HG03521 (cell line): Measurements from ENCODE around the gene CACNA1F.

Source experiments
- ATAC-seq: cut with Tn5 transposase; IDR thresholded peaks from one replicate; pipeline ENCODE4 v1.9.1; 2021; ENCODE audit warnings: mild to moderate bottlenecking, moderate library complexity; ENCODE audit not compliant: unreplicated experiment

The CACNA1F gene

DNA sequence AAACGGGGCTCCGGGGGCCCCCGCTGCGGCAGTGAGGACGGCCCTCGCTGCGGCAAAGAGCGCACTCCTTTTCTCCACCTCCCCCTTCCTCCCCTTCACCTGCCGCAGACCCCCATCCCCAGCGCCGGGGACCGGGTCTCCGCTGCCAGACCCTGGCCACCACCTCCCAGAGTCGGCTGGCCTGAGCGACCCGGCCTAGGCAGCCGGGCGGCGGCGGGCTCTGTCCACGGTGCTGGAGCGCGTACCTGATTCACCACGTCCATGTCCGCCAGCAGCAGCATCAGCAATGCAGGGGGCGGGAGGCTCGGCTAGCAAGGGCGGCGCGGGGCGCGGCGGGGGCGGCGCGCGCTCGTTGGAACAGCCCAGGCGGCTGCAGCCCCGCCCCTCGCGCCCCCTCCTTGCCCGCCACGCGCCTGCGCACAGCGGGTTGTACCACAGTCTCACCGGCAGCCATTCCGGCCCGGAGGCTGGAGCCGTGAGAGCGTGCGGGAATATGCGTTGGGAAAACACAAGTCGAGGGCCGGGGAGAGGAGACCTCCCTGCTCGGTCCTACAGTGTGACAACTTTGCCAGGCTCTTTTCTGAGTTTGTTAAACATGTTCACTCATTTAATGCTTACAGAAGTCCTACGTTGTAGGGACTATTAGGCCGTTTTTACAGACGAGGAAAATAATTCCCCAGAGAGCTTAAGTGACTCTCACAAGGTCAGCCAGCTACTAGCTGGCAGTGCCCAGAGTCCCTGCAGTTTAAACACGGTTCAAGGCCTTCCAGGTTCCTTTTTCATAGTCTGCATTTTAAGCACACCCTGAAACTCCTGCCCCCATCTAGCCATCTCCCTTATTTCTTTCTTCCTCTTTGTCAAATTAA, 33.0 kb downstream of the CACNA1F start, which contains the start of gene SYP:
Gene SYP, minus strand, starts transcription at position 288 of the 866 bp plus-strand sequence. Its CDS starts 7 bp downstream, at position 281.
- peak; percentile 98 for ATAC-seq

DNA sequence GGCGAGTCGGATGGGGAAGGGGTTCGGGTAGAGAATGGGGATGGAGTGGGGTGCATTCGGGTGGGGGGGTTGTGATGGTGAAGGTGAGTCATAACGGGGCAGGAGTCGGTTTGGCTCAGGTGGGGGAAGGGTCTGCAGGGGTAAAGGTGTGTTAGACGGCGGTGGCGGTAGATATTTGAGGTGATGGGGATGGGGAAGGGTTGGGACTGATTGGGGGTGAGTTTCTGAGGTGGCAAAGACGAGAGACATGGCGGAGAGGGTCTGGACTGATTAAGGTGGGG, 33.9 kb downstream of the CACNA1F start:
- ATAC-seq: no peak

DNA sequence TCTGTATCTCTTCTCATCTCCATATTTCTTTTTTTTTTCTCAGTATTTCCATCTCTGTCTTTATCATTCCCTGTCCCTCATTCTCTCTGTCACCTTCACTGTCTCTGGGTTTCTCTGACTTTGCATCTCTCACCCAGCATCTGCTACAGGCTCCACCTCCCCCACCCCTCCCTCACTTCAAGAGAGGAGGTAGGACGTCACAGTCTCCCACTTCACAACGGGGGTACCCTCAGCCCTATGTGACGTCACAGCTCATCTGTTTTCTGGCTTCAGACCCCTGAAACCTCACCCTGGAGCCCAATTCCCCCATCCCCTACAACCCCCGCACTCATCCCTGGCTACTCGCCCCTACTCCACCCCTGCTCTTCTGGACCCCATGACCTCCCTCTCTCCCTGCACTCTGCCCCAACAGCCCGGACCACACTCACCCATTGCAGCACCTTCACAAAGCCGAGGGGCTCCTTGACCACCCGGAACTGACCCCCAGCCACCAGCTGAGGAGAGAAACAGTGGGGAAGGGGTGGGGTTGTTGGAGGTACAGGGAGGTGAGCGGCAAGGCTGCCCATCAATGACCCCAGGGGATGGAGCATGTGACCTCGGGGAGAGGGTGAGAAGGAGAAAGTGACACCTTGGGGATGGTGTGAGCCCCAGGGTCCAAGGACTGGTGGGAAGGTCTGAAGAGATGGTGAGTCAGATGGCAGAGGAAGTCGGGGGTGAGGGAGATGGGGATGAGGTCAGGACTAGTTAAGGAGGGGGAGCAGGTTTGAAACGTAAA, 34.4 kb downstream of the CACNA1F start:
- ATAC-seq: no peak

DNA sequence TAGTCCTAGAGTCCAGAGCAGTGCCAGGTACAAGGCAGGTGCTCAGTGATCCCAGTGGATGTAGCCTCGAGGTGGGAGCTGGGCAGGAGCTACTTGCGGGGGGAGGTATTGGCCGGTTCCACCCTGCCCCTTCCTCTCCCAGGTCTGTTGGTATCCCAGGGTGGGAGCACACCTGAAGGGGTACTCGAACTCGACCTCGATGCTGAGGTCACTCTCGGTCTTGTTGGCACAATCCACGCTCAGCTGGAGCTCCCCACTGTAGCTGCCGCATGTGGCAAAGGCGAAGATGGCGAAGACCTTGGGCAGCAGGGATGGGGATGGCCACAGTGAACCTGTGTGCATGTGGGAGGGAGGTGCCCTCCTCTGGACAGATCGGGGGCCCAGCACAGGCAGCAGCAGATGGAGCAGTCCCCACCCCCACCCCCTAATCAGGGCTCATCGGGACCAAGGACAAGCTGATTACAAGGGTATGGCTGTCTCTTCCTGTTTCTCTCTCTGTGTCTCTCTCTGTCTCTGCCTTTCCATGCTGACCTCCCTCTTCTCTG, 35.5 kb downstream of the CACNA1F start:
- ATAC-seq: no peak

DNA sequence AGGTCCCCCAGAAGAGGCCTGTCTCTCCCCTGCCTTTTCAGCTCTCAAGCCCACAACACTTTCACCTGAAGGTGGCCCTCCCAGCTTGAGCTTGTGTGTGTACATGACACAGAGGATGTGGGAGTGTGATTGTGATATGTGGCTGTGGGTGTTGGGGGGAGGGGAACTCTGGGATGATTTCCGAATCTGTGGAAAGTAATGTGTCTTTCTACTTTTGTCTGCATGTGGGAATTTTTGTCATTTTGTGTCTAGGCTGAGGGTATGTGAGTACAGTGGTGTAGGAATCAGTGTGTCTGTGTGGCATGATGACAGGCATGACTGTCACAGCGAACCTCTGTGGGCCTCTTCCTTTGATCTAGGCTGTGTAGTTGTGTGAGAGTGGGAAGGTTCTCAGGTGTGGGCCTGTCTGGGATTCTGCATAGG, 39.6 kb downstream of the CACNA1F start:
- no peak for ATAC-seq

DNA sequence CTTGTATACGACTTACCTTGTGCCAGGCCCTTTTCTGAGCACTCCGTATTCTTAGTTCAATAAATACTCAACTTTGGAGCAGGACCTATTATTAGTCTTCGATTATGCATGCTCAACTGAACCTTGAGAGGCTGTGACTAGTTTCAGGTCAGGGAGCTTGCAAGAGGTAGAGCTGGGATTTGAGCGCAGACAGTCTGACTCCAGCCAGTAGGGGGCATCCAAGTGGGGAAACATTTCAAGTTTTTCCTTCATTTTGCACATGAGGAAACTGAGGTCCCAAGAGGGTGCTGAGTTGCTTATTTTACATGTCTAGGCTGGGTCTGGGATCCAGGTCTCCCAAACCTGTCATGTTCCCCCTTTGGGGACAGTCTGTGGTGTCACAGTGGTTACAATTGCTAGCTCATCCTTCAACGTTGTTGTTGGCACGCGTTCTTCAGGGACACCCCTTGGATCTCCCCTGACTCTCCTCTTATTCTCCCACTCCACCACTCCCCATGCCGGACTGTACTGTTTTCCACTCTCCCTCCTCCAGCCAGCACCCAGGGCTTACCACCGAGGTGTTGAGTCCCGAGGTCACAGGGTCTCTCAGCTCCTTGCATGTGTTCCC, 40.3 kb downstream of the CACNA1F start:
- no peak for ATAC-seq

DNA sequence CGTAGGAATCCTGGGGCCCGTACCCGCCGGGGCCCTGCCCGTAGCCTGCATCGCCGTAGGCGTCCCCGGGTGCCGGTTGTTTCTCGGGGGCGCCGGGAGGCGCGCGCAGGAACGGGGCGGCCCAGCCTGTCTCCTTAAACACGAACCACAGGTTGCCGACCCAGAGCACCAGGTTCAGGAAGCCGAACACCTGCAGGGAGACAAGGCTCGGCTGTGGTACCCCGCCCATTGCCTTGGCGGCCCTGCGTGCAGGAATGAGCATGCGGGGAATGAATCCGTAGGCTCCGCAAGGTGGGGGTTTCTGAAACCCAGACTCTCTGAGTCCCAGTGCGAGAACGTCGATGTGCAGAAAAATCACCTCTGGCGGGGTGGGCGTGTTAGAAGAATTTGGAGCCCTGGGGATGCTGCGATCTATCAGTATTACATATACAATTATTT, 41.5 kb downstream of the CACNA1F start:
- ATAC-seq: peak; percentile 7

DNA sequence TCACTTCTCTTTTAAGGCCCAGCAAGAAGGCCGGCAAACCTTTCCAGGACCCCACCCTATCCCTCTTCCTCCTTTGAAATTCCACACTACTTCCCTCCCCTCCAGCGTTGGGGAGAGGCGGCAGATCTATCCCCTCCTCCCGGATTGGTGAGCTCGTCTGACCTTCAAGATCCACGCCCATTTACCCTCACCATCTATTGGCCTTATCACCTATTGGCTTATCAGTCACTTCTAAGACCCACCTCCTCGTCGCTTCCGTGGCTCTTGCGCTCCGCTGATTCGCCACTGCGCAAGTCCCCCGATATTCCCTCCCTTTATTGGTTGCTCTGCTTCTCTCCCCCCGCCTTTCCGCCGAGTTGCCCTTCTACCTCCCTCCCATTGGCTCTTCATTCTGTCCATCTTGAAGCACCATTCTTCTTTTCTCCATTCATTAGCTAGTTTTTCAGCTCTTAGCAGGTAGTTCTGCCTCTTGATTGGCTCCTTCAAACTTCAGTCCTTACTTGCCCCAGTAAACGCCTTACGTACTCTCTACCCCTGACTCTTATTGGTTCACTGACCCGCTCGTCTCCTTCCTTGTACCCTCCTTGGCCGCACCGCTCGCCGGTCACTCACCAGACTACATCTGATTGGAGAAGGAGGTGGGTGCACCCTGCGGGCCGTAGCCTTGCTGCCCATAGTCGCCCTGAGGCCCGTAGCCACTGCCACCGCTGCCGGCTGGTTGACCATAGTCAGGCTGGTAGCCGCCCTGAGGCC, 42.1 kb downstream of the CACNA1F start:
- peak; percentile 91 for ATAC-seq

DNA sequence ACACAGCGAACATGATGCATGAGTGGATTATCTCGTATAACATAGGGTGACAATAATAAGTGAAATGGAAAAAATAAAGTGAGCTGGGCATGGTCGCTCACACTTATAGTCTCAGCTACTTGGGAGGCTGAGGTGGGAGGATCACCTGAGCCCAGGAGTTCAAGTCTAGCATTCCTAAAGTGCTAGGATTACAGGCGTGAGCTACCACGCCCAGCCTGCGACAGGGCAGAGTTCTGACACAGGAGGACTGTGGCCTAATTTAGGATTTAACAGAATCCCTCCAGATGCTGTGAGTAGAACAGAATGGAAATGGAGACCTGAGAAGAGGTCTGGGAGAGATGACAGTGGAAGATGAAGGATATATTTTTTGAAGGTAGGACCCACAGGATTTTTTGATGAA, 43.5 kb downstream of the CACNA1F start:
- ATAC-seq: no peak

DNA sequence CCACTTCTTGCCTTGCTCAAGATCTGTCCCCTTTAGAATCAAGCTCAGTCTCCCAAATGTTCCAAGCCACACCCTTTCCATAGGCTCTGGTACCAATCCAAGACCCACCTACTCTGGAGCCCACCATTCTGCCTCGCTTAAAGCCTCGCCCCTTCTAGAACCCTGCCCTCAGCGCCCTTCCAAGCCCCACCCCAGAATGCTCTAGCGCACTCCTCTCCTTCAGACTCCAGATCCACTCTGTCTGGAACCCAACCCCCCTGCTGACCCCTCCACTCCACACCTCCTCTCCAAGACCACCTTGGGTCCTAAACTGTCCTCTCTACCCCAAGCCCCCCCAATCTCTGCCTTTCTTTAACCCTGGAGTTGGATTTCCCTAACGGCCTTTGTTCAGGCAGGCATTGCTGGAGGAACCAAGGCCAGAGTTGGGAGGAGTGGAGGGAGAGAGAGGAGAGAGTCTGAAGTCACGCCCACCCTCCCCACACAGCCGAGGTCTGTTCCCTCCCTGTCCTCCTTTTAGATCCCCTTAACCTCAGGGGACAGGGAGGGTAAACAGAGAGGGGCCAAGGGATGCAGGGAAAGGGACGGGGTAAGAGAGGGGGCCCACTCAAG, 44.6 kb downstream of the CACNA1F start:
- no peak for ATAC-seq

DNA sequence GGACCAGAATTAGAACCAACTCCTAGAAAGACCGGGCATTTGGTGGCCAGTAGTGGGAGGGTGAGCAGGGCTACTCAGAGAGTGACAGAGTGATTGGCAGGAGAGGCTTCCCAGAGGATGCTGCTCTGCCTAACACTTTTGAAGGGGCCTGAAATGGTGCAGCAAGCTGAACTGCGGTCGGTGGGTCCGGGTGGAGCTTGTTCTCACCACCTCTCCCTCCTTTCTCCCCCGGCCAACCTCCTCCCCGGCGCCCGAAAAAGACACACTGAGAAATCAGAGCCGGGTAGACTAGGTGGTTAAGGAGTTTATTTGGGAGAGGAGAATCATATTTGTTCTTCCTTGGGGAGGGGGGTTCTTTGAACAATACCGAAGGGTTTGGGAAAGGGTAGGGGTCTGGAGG, 45.6 kb downstream of the CACNA1F start:
- ATAC-seq: no peak

DNA sequence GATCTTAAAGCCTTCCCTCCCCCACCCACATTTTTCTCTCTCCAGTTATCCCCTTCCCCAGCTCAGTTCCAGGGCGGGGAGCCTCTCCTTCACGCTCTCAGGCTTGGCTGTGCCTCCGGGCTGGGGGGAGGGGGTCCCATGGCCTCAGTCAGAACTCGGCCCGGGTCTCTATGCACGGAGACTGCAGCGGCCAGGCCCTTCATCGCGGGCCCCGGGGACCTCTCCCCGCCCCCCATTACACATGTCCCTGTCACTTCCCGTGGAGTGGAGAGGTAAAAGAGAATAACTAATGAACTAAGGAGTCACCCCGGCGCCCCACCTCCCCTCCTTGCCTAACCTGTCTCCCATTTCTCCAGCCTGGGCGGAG, 46.1 kb downstream of the CACNA1F start:
- no peak for ATAC-seq

DNA sequence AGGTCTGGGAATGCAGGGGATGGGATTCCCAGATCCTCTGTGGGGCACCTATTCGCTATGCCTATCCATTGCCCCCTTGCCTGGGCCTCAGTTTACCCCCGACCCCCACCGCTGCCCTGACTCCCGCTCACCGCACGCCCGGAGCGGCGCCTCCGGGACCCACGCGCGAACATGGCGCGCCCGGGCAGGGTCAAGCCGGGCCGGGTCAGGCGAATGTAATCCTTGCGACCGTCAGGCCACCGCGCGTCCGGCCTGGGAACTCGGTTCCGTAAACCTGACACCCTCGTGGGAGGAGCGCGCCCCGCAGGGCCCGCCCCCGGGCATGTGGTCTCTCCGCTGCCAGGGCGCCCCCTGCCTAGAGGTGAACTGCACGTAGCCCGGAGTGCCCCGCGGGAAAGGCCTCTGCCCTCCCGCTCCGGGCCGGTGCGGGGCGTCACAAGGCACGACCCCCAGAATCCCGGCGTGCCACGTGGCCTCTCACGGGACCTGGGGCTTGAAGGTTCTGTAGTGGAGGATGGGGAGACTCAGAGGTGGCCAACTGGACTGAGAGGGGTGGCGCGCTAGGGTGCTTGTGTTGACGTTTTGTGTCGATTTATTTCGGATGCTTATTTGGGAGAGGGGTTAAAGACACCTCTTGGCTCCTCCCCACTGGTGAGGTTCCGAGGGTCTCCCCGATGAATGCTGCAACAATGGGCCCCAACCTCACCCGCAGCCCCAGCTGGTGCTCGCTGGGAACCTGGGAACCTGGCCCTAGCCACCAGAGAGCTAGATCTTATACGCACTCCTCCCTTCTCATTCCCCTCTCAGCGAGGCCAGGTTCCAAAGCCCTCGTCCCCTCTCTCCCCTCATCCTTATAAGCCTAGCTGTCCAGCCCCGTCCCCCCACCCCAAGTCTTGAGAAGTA, 46.8 kb downstream of the CACNA1F start, which contains the start of gene PRICKLE3:
Gene PRICKLE3, minus strand, starts transcription at position 249 of the 903 bp plus-strand sequence. Its CDS starts 76 bp downstream, at position 173.
- peak; percentile 20 for ATAC-seq

DNA sequence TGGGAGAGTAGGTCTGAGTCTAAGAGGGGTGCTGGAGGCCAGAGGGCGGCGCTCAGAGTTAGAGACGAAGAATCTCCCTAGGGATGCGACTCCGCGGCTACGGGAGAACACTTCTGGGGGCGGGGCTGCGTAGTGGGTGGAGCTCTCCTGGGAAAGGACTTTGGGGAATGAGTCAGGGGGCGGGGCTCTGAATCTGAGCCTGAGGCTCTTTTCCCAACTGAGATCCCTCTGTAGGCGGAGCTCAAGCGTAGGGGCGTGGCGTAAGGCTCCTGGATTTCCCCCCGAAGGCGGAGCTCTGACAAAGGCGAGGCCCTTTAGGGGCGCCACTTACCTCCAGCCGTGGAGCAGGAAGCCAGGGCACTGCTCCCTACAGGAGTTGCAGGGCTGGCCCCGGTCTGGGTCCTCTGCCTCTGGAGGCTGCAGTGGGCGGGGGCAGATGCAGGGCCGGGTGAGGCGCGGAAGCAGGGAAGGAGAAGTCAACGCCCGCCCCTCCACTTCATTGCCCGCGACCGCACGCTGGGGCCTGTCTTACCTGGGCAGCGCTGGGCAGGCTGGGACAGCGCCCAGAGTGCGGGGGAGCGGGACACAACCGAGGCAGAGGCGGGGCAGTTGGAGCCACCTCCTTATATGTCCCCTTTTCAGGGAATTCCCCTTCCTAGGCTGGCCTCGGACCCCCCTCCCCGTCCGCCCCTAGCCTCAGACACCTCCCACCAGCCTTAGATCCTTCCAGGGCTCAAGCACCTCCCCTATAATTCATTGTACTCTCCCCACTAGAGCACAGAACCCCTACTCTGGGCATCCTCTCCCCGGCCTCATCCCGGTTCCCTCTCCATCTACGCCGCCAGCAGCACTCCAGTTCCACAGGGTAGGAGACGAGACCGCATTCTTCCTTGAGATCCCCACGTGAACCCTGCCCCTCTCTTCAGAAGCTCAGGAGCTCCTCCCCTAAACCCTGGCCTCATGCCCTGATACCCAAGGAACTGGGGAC, 48.6 kb downstream of the CACNA1F start:
- ATAC-seq: no peak

DNA sequence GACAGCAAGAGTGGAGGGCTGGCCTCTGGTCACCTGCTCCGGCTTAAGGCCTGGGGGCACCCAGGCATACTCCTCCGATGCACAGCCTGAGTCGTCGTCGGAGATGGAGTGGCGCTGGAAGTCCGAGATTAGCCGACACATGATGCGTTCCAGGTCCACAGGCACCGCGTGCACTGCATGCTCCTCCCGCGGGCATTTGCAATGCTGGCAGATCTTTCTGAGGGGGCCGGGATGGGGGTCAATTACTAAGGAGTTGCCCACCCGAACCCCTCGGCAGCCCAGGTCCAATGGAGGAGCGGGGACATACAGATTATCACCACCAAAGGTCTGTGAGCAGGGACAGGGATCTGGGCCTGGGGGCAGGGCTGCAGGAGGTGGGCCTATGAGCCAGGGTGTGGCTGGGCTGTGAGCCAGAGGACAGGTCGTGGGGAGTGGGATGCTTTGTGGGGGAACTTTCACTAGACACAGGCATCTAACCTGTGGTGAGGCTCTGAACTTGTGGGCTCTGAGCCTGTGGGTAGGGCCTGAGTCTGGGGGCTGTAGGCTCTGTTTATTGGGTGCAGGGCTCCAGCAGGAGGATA, 49.3 kb downstream of the CACNA1F start:
- ATAC-seq: no peak

DNA sequence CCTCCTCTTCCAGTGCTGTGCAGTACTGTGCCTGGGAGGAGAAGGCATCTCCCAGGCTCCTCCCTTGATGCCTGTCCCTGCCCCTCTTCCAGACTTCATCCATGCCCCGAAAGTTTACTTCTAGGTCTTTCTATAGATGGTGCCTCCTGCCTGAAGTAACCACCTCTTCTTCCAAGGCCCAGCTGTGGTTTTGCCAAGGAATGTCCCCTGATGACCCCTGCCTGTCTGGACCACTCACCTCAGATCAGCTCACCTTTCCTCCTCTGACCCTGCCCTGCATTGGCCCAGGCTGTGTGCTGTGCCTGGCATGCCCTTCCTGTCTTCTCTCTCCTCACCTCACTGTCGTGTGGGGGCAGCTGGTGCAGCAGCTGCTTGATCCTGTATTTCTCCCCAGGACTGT, 53.8 kb downstream of the CACNA1F start:
- no peak for ATAC-seq

DNA sequence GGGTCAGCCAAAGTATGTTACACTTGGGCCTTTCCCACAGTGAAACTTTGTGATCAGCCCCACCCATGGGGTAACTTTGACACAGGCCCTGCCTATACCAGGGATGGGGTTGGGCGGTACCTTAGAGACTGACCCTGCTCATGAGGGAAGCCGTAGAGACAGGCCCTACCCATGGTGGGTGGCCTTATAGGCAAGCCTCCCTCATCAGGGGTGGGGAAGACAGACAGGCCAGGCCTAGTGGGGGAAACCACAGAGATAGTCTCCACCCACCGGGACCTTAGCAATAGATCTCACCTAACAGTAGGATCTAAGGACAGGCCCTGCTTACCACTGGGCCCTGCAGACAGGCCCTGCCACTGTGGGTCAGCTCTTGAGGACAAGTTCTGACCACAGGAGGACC, 54.6 kb downstream of the CACNA1F start:
- ATAC-seq: no peak
